H9 (cell line): Measurements from ENCODE around the gene ATP8B4. TPM values are rescaled to one million over a fixed set of nuclear protein-coding genes. Genes with fewer than 3 reads are reported as not detected.

Experiments
- DNase-seq: peaks from one replicate; pipeline ENCODE4 v3.0.0-alpha.2; 2017
- H2AFZ ChIP-seq: one replicate; pipeline ENCODE4 v1.6.1; 2013; ENCODE audit warnings: mild to moderate bottlenecking, low read length, control low read depth, moderate library complexity
- H2AK5ac ChIP-seq: 2 replicates; pipeline ENCODE4 v1.6.1; 2013; ENCODE audit warnings: low read length, control low read depth, mixed read lengths; ENCODE audit not compliant: insufficient read length
- H2BK120ac ChIP-seq: one replicate; pipeline ENCODE4 v1.6.1; 2013; ENCODE audit warnings: low read depth, mild to moderate bottlenecking, low read length, control low read depth, inconsistent platforms; ENCODE audit not compliant: poor library complexity, severe bottlenecking
- H2BK12ac ChIP-seq: 2 replicates; pipeline ENCODE4 v1.6.1; 2013; ENCODE audit warnings: low read length, control low read depth, mixed read lengths, low read depth; ENCODE audit not compliant: insufficient read length
- H2BK15ac ChIP-seq: 2 replicates; pipeline ENCODE4 v1.6.1; 2013; ENCODE audit warnings: low read depth, low read length, control low read depth
- H2BK20ac ChIP-seq: one replicate; pipeline ENCODE4 v1.6.1; 2013; ENCODE audit warnings: low read depth, mild to moderate bottlenecking, low read length, control low read depth, inconsistent platforms; ENCODE audit not compliant: poor library complexity, severe bottlenecking
- H2BK5ac ChIP-seq: 2 replicates; pipeline ENCODE4 v1.6.1; 2013; ENCODE audit warnings: low read length, control low read depth, mixed read lengths; ENCODE audit not compliant: insufficient read length
- H3K14ac ChIP-seq: 2 replicates; pipeline ENCODE4 v1.6.1; 2013; ENCODE audit warnings: low read length, control low read depth; ENCODE audit not compliant: insufficient read depth
- H3K18ac ChIP-seq: 2 replicates; pipeline ENCODE4 v1.6.1; 2013; ENCODE audit warnings: low read depth, mild to moderate bottlenecking, mixed read lengths, low read length, control low read depth; ENCODE audit not compliant: insufficient read length
- H3K23ac ChIP-seq: 2 replicates; pipeline ENCODE4 v1.6.1; 2013; ENCODE audit warnings: low read length, control low read depth, mixed read lengths, low read depth; ENCODE audit not compliant: insufficient read length
- H3K23me2 ChIP-seq: 2 replicates; pipeline ENCODE4 v1.6.1; 2013; ENCODE audit warnings: low read depth, mild to moderate bottlenecking, mixed read lengths, low read length, control low read depth; ENCODE audit not compliant: insufficient read length, poor library complexity, severe bottlenecking
- H3K27ac ChIP-seq: 2 replicates; pipeline ENCODE4 v1.5.1; 2013; ENCODE audit warnings: low read length, control low read depth, mixed read lengths, low read depth; ENCODE audit not compliant: insufficient read length
- H3K27me3 ChIP-seq: 2 replicates; pipeline ENCODE4 v1.6.1; 2013; ENCODE audit warnings: low read length, control low read depth, inconsistent platforms; ENCODE audit not compliant: insufficient read depth
- H3K4ac ChIP-seq: 2 replicates; pipeline ENCODE4 v1.6.1; 2013; ENCODE audit warnings: low read depth, mild to moderate bottlenecking, control low read depth, inconsistent platforms, low read length, moderate library complexity
- H3K4me1 ChIP-seq: 2 replicates; pipeline ENCODE4 v1.6.1; 2013; ENCODE audit warnings: low read length, control low read depth, inconsistent platforms; ENCODE audit not compliant: insufficient read depth
- H3K4me2 ChIP-seq: 2 replicates; pipeline ENCODE4 v1.6.1; 2013; ENCODE audit warnings: low read length, control low read depth, mixed read lengths; ENCODE audit not compliant: insufficient read length, insufficient read depth
- H3K56ac ChIP-seq: 2 replicates; pipeline ENCODE4 v1.6.1; 2013; ENCODE audit warnings: low read depth, mild to moderate bottlenecking, mixed read lengths, low read length, control low read depth; ENCODE audit not compliant: insufficient read length
- H3K79me1 ChIP-seq: 2 replicates; pipeline ENCODE4 v1.6.1; 2013; ENCODE audit warnings: low read depth, mild to moderate bottlenecking, moderate library complexity, low read length, control low read depth, inconsistent platforms; ENCODE audit not compliant: insufficient read depth, poor library complexity, severe bottlenecking
- H3K79me2 ChIP-seq: 2 replicates; pipeline ENCODE4 v1.6.1; 2013; ENCODE audit warnings: low read length, control low read depth, inconsistent platforms; ENCODE audit not compliant: insufficient read depth
- H3K9ac ChIP-seq: 2 replicates; pipeline ENCODE4 v1.6.1; 2013; ENCODE audit warnings: low read length, control low read depth, mixed read lengths; ENCODE audit not compliant: insufficient read length; ENCODE audit errors: extremely low read depth
- H3K9me3 ChIP-seq: one replicate; pipeline ENCODE4 v1.6.1; 2013; ENCODE audit warnings: low read depth, low read length, inconsistent platforms; ENCODE audit not compliant: control insufficient read depth
- H3T11ph ChIP-seq: one replicate; pipeline ENCODE4 v1.6.1; 2013; ENCODE audit warnings: mild to moderate bottlenecking, low read length, control low read depth, inconsistent platforms
- H4K20me1 ChIP-seq: one replicate; pipeline ENCODE4 v1.6.1; 2013; ENCODE audit not compliant: control insufficient read depth, insufficient read length, insufficient read depth
- H4K5ac ChIP-seq: 2 replicates; pipeline ENCODE4 v1.6.1; 2013; ENCODE audit warnings: low read depth, mild to moderate bottlenecking, mixed read lengths, low read length, control low read depth; ENCODE audit not compliant: insufficient read length
- H4K8ac ChIP-seq: replicated peaks from 2 replicates; pipeline ENCODE4 v1.6.1; 2013; ENCODE audit warnings: low read length, control low read depth, mixed read lengths, low read depth; ENCODE audit not compliant: insufficient read length
- H4K91ac ChIP-seq: 2 replicates; pipeline ENCODE4 v1.6.1; 2013; ENCODE audit warnings: low read depth, mild to moderate bottlenecking, moderate library complexity, mixed read lengths, low read length, control low read depth; ENCODE audit not compliant: insufficient read length
- H3K27ac Mint-ChIP-seq, 3 experiments: 2 replicates in 2 of 3; 3 replicates in 1 of 3; pipeline ENCODE4 v1.8.0; 2020 to 2021; ENCODE audit warnings: mixed read lengths in 3 of 3, mild to moderate bottlenecking in 1 of 3, moderate library complexity in 1 of 3
- H3K27me3 Mint-ChIP-seq: 2 replicates; pipeline ENCODE4 v1.8.0; 2021; ENCODE audit warnings: low read depth, mild to moderate bottlenecking, moderate library complexity, mixed read lengths
- H3K36me3 Mint-ChIP-seq, 3 experiments: 2 replicates in 2 of 3; 3 replicates in 1 of 3; pipeline ENCODE4 v1.8.0; 2020 to 2021; ENCODE audit warnings: low read depth in 3 of 3, mixed read lengths in 3 of 3; ENCODE audit not compliant: insufficient read depth in 1 of 3
- H3K4me1 Mint-ChIP-seq, 2 experiments: 2 replicates each; pipeline ENCODE4 v1.8.0; 2020; ENCODE audit warnings: mixed read lengths in 2 of 2
- H3K4me3 Mint-ChIP-seq, 2 experiments: 2 replicates in 1 of 2; 3 replicates in 1 of 2; pipeline ENCODE4 v1.8.0; 2020 to 2021; ENCODE audit warnings: mild to moderate bottlenecking in 2 of 2, mixed read lengths in 2 of 2, moderate library complexity in 1 of 2
- H3K9me3 Mint-ChIP-seq, 2 experiments: 2 replicates in 1 of 2; 3 replicates in 1 of 2; pipeline ENCODE4 v1.8.0; 2020; ENCODE audit warnings: mild to moderate bottlenecking in 2 of 2, mixed read lengths in 2 of 2, moderate library complexity in 1 of 2
- CTCF ChIP-seq: fragments of 200-600 bp; sonication (generic); conservative IDR thresholded peaks from 3 replicates; pipeline ENCODE4 v1.8.0; 2021; ENCODE audit warnings: antibody characterized with exemption, mild to moderate bottlenecking
- WGBS: extraction: QIAGEN DNeasy Blood & Tissue Kit; methylation state at CpG from one replicate; pipeline ENCODE4 v1.1.7; 2013; ENCODE audit warnings: missing lambda C conversion rate, low lambda C conversion rate, mixed read lengths; ENCODE audit not compliant: insufficient read length; ENCODE audit errors: extremely low coverage; 5-methylcytosine and 5-hydroxymethylcytosine counted together
- total RNA-seq: library from RNA; stranded (reverse); gene quantifications from 2 replicates; pipeline ENCODE4 v1.2.1, GENCODE V29; 2021

ATP8B4 gene
- total RNA-seq, 1 experiment from 2014 or later, result 0.52 TPM

GRCh38 chr15:50066202-50066601 is 52.8 kb downstream of the ATP8B4 start:
- no peaks in the 10 kb centered on the region for H3K36me3 Mint-ChIP-seq
- Histone ChIP-seq H3K79me1 (no peaks in the 10 kb centered on the region), H2AFZ (no peak overlapping the region), H3K4me1 (no peaks in the 10 kb centered on the region), H3K56ac (no peak overlapping the region), H3K9ac (no peak overlapping the region), H3K79me2 (no peaks in the 10 kb centered on the region), H3K9me3 (no peaks in the 10 kb centered on the region), H2BK12ac (no peak overlapping the region), H2BK20ac (no peak overlapping the region), H3K27me3 (no peaks in the 10 kb centered on the region), H2BK120ac (no peak overlapping the region), H3K14ac (no peak overlapping the region), H4K5ac (no peak overlapping the region), H4K8ac (no peak overlapping the region), H3K4me2 (no peak overlapping the region), H2AK5ac (no peak overlapping the region), H3K4ac (no peak overlapping the region), H3K18ac (no peak overlapping the region), H2BK5ac (no peak overlapping the region), H3T11ph (no peak overlapping the region), H4K91ac (no peak overlapping the region), H3K23ac (no peak overlapping the region), H3K27ac (no peak overlapping the region), H2BK15ac (no peak overlapping the region), H3K23me2 (no peaks in the 10 kb centered on the region), H4K20me1 (no peaks in the 10 kb centered on the region)
- no peak for DNase-seq
- H3K9me3 Mint-ChIP-seq, result no peaks in the 10 kb centered on the region
- H3K27ac Mint-ChIP-seq, result no peak overlapping the region
- H3K27me3 Mint-ChIP-seq, result no peaks in the 10 kb centered on the region
- no peak for TF ChIP-seq CTCF
- H3K4me1 Mint-ChIP-seq, result peaks cover 6 to 11% of the 10 kb centered on the region in 2 experiments; a peak in 3 of 4 replicates
- no CpG with 5 or more reads among the region's 2 CpGs for WGBS
- no peak overlapping the region for H3K4me3 Mint-ChIP-seq
